ENCODE measurements around the gene VPS13D.
"Not testable (repeated sequence)": the region's sequence is repeated elsewhere in the genome, so short reads cannot be mapped to it uniquely, and the experiment has no call there.

Gene VPS13D

GRCh38 chr1:12287869-12288268 lies 58.0 kb downstream of the VPS13D start:
- no peak for DNase-seq (ENCODE audit: low read depth, low spot score)

- no peak for DNase-seq (ENCODE audit: low read depth, low spot score)
Observed at GRCh38 chr1:12290828-12291227, 61.0 kb downstream of the VPS13D start.

GRCh38 chr1:12293416-12293815 lies 63.6 kb downstream of the VPS13D start:
- DNase-seq (ENCODE audit: low read depth, low spot score), result no peak

- no peak for DNase-seq (ENCODE audit: low read depth, low spot score)
Observed at GRCh38 chr1:12294076-12294475, 64.2 kb downstream of the VPS13D start.

GRCh38 chr1:12296016-12296415 lies 66.2 kb downstream of the VPS13D start:
- no peak for DNase-seq (ENCODE audit: low read depth, low spot score)

GRCh38 chr1:12296623-12297022 lies 66.8 kb downstream of the VPS13D start:
- no peak for DNase-seq (ENCODE audit: low read depth, low spot score)

- no peak for DNase-seq (ENCODE audit: low read depth, low spot score)
Observed at GRCh38 chr1:12300706-12301105, 70.9 kb downstream of the VPS13D start.

- no peak for DNase-seq (ENCODE audit: low read depth, low spot score)
Observed at GRCh38 chr1:12301518-12302237, 71.8 kb downstream of the VPS13D start.

- DNase-seq (ENCODE audit: low read depth, low spot score), result no peak
Observed at GRCh38 chr1:12302798-12303447, 73.1 kb downstream of the VPS13D start.

- DNase-seq (ENCODE audit: low read depth, low spot score), result no peak
Observed at GRCh38 chr1:12305377-12305776, 75.5 kb downstream of the VPS13D start.

- DNase-seq (ENCODE audit: low read depth, low spot score), result no peak
Observed at GRCh38 chr1:12309783-12310742, 80.2 kb downstream of the VPS13D start.

GRCh38 chr1:12314333-12314903 lies 84.6 kb downstream of the VPS13D start:
- DNase-seq (ENCODE audit: low read depth, low spot score), result no peak

GRCh38 chr1:12315146-12315545 lies 85.3 kb downstream of the VPS13D start:
- no peak for DNase-seq (ENCODE audit: low read depth, low spot score)

- no peak for DNase-seq (ENCODE audit: low read depth, low spot score)
Observed at GRCh38 chr1:12316331-12316730, 86.5 kb downstream of the VPS13D start.

- no peak for DNase-seq (ENCODE audit: low read depth, low spot score)
Observed at GRCh38 chr1:12320486-12320885, 90.7 kb downstream of the VPS13D start.

- no peak for DNase-seq (ENCODE audit: low read depth, low spot score)
Observed at GRCh38 chr1:12324423-12324822, 94.6 kb downstream of the VPS13D start.

GRCh38 chr1:12324973-12325372 lies 95.1 kb downstream of the VPS13D start:
- not testable (repeated sequence) for DNase-seq (ENCODE audit: low read depth, low spot score)

- no peak for DNase-seq (ENCODE audit: low read depth, low spot score)
Observed at GRCh38 chr1:12326986-12327385, 97.2 kb downstream of the VPS13D start.

- no peak for DNase-seq (ENCODE audit: low read depth, low spot score)
Observed at GRCh38 chr1:12327566-12327965, 97.7 kb downstream of the VPS13D start.

GRCh38 chr1:12333036-12333785 lies 103.4 kb downstream of the VPS13D start:
- no peak for DNase-seq (ENCODE audit: low read depth, low spot score)

GRCh38 chr1:12335815-12336214 lies 106.0 kb downstream of the VPS13D start:
- no peak for DNase-seq (ENCODE audit: low read depth, low spot score)
